ENCODE data around the gene YPEL2.
"Not testable (repeated sequence)": the region's sequence is repeated elsewhere in the genome, so short reads cannot be mapped to it uniquely, and the experiment has no call there.

Gene YPEL2

GRCh38 chr17:59374612-59375011 is 43.2 kb downstream of the YPEL2 start:
- Mint-ChIP-seq H3K4me3 (peak overlapping the region; percentile 5), H3K27me3 (no peaks in the 10 kb centered on the region), H3K27ac (peak overlapping the region; percentile 79), H3K36me3 (peaks cover 10% of the 10 kb centered on the region), H3K4me1 (peaks cover 78% of the 10 kb centered on the region), H3K9me3 (no peaks in the 10 kb centered on the region)
- no peak for ATAC-seq

GRCh38 chr17:59375857-59376256 is 44.4 kb downstream of the YPEL2 start:
- peak; percentile 52 for ATAC-seq
- no peak overlapping the region for H3K4me3 Mint-ChIP-seq
- no peaks in the 10 kb centered on the region for H3K27me3 Mint-ChIP-seq
- H3K9me3 Mint-ChIP-seq = no peaks in the 10 kb centered on the region
- H3K27ac Mint-ChIP-seq = peak overlapping the region; percentile 79
- H3K4me1 Mint-ChIP-seq = peaks cover 77% of the 10 kb centered on the region
- peaks cover 10% of the 10 kb centered on the region for H3K36me3 Mint-ChIP-seq

DNA sequence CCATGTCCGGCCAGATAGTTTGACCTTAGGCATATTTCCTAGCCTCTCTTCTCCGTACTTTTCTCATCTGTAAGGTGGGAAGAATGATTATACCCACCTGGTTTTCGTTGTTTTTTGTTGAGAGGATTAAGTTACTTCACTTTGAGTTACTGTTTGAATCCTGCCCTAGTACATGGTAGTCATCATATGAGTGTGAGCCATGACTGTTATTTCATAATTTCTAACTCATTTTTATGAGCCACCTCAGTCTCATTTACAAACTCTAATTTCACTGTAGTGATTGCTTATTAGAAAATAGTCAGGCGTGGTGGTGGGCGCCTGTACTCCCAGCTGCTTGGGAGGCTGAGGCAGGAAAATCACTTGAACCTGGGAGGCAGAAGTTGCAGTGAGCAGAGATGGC is 45.1 kb downstream of the YPEL2 start:
- ATAC-seq = no peak
- Mint-ChIP-seq H3K4me3 (no peak overlapping the region), H3K27ac (peak overlapping the region; percentile 79), H3K36me3 (peaks cover 10% of the 10 kb centered on the region), H3K27me3 (no peaks in the 10 kb centered on the region), H3K9me3 (no peaks in the 10 kb centered on the region), H3K4me1 (peaks cover 75% of the 10 kb centered on the region)

DNA sequence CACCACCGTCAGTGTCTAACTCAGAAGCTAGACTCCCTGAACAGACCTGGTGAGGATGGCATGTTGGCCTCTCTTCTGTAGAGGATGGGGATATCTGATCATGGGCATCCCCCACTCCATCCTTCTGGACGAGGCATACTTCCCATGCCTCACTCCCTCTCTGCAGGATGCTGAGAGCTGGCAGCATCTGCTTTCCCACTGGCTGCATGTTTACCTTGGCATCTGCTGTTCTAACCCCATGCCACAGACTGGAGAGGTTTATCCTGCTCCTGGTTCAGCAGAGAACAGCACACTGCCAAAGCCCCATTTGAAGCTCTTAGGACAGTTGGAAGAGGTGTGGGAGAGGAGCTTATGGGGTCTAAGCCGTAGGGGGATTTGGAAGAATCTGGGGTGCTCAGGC is 46.0 kb downstream of the YPEL2 start:
- H3K27ac Mint-ChIP-seq = no peak overlapping the region
- peaks cover 10% of the 10 kb centered on the region for H3K36me3 Mint-ChIP-seq
- no peak overlapping the region for H3K4me3 Mint-ChIP-seq
- H3K9me3 Mint-ChIP-seq = no peaks in the 10 kb centered on the region
- no peak for ATAC-seq
- peaks cover 72% of the 10 kb centered on the region for H3K4me1 Mint-ChIP-seq
- no peaks in the 10 kb centered on the region for H3K27me3 Mint-ChIP-seq

- Mint-ChIP-seq H3K9me3 (no peaks in the 10 kb centered on the region), H3K27me3 (no peaks in the 10 kb centered on the region), H3K27ac (no peak overlapping the region), H3K36me3 (peaks cover 10% of the 10 kb centered on the region), H3K4me1 (peaks cover 59% of the 10 kb centered on the region), H3K4me3 (no peak overlapping the region)
- no peak for ATAC-seq
Measured at GRCh38 chr17:59378675-59379074, 47.2 kb downstream of the YPEL2 start.

- H3K4me1 Mint-ChIP-seq = peaks cover 41% of the 10 kb centered on the region
- H3K27ac Mint-ChIP-seq = peak overlapping the region; percentile 22
- H3K9me3 Mint-ChIP-seq = no peaks in the 10 kb centered on the region
- ATAC-seq = no peak
- no peaks in the 10 kb centered on the region for H3K27me3 Mint-ChIP-seq
- no peak overlapping the region for H3K4me3 Mint-ChIP-seq
- peaks cover 10% of the 10 kb centered on the region for H3K36me3 Mint-ChIP-seq
Measured at GRCh38 chr17:59380474-59380873, 49.0 kb downstream of the YPEL2 start.

DNA sequence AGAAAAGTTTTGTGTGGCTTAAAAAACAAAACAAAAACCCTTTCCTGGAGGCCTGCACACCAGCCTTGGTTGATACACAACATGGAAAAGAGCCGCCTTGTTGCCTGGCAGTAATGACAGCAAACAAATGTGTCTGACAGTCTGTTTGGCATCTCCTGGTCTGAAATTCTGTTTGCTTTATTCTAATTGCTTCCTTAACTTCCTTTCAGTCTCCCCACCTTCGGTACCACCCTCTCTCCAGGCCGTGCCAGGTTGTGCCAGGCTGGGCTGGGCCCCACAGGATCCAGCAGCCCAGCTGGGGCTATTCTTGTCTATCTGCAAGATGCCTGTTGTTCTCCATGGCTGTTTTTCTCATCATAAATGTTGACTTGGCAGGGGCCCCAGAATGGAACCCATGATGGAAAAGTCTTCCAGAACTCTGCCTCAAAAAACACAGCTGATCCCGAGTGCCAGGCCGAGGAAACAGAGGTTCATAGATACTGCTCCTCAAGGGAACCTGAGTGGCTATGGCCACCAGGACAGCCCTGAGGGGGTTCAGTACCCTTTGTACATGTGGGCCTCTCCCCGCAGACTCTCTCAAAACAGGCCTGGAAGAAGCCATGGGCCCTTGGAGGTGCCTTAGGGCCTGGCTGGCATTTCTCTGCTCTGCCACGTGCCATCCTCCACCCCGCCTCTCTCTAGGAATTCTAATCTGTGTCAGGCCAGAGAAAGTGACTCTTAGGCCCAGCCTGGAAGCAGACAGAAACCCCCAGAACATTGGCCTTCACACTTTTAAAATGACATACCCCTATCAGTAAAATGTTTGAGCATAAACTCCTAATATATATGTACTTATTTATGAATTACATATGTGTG is 50.5 kb downstream of the YPEL2 start:
- H3K4me3 Mint-ChIP-seq = no peak overlapping the region
- peaks cover 29% of the 10 kb centered on the region for H3K4me1 Mint-ChIP-seq
- no peak overlapping the region for H3K27ac Mint-ChIP-seq
- no peaks in the 10 kb centered on the region for H3K9me3 Mint-ChIP-seq
- peaks cover 10% of the 10 kb centered on the region for H3K36me3 Mint-ChIP-seq
- no peaks in the 10 kb centered on the region for H3K27me3 Mint-ChIP-seq
- ATAC-seq = no peak

DNA sequence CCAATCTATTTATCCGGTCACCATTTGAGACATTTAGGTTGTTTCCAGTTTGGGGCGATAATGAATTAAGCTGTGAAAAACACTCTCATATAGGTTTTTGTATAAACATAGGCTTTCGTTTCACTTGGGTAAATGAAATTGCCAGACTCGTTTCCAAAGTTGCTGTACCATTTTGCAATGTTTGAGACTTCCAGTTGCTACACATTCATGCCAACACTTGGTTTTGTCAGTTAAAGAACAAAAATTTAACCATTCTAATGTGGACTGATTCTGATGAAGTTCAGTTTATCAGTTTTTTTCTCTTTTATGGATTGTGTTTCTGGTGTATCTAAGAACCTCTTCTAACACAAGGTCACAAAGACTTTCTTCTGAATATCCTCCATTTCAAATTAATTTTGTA is 52.4 kb downstream of the YPEL2 start:
- H3K27ac Mint-ChIP-seq = no peak overlapping the region
- H3K9me3 Mint-ChIP-seq = no peaks in the 10 kb centered on the region
- no peaks in the 10 kb centered on the region for H3K27me3 Mint-ChIP-seq
- no peak for ATAC-seq
- peaks cover 19% of the 10 kb centered on the region for H3K4me1 Mint-ChIP-seq
- peaks cover 4% of the 10 kb centered on the region for H3K36me3 Mint-ChIP-seq
- no peak overlapping the region for H3K4me3 Mint-ChIP-seq

DNA sequence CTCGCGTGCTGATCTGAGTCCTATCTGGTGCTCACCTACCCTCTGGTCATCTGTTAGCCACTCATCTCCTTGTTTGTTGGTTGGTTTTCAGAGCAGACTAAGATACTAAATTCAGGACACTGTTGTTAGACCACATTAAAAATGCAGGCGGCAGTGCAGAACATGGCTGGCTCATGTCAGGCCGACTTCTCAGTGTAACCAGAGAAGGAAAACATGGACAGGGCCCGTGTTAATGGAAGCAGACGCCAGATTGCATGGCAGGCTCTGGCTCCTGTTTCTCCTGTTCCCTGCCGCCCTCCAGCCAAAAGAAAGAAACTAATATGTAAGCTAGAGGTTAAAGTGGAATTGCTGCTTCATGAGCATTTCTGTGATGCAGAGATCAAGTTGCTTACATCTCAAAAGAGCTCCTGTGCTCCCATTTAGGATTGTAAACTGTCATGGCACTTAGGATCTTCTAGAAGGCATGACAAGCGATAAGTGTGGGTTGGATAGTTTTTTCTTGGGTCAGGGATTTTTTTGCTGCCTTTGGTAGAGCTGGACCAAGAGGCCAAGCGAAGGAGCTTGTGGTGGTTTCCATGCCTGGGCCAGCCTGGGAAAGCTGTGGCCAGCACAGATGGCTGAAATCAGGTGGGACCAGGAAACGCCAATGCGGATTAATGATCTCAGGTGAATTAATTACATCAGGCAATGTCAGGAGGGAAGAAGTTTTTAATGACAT is 56.1 kb downstream of the YPEL2 start:
- H3K27me3 Mint-ChIP-seq = no peaks in the 10 kb centered on the region
- H3K9me3 Mint-ChIP-seq = no peaks in the 10 kb centered on the region
- H3K4me1 Mint-ChIP-seq = no peaks in the 10 kb centered on the region
- H3K4me3 Mint-ChIP-seq = no peak overlapping the region
- no peak overlapping the region for H3K27ac Mint-ChIP-seq
- H3K36me3 Mint-ChIP-seq = peaks cover 5% of the 10 kb centered on the region
- ATAC-seq = no peak

DNA sequence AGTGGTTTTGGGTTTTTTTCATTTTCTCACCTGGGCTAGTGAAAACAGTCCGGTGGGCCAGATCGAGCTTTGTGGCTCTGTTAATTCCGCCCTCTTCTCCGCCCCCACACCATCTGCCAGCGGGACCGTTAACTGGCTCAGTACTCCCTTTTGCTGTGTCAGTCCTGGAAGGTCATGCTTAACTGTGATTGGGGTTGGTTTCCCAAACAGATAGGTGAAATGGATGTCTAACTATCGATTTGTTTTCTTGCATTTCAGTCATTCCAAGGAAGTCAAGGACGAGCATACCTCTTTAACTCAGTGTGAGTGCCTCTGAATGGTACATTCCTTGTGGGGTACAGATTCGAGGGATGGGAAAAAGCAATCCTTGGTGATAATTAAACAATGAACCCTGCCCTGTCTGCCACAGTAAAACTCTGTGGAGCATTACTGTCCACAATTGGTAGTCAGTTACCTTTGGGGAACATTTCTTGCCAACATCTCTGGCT is 56.7 kb downstream of the YPEL2 start:
- Mint-ChIP-seq H3K4me1 (no peaks in the 10 kb centered on the region), H3K27me3 (no peaks in the 10 kb centered on the region), H3K9me3 (no peaks in the 10 kb centered on the region), H3K36me3 (peaks cover 5% of the 10 kb centered on the region), H3K27ac (no peak overlapping the region), H3K4me3 (no peak overlapping the region)
- no peak for ATAC-seq

DNA sequence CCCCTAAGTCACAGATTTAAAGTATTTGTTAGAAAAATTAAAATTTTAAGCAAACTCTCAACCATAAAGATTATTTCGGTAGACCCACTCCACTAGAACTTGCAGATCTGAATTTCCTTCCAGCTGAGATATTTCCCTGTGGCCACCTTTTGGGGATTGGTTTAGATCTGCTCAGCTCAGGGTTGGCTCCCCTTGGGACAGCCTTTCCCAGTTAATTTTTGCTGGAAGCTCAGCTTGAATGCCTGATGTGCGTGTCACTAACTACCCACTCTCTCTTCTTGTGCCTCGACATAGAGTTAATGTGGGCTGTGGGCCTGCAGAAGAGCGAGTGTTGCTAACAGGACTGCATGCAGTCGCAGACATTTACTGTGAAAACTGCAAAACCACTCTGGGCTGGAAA is 57.6 kb downstream of the YPEL2 start:
- no peak for ATAC-seq
- no peaks in the 10 kb centered on the region for H3K4me1 Mint-ChIP-seq
- no peaks in the 10 kb centered on the region for H3K9me3 Mint-ChIP-seq
- H3K27me3 Mint-ChIP-seq = no peaks in the 10 kb centered on the region
- H3K36me3 Mint-ChIP-seq = peaks cover 5% of the 10 kb centered on the region
- H3K27ac Mint-ChIP-seq = no peak overlapping the region
- no peak overlapping the region for H3K4me3 Mint-ChIP-seq

DNA sequence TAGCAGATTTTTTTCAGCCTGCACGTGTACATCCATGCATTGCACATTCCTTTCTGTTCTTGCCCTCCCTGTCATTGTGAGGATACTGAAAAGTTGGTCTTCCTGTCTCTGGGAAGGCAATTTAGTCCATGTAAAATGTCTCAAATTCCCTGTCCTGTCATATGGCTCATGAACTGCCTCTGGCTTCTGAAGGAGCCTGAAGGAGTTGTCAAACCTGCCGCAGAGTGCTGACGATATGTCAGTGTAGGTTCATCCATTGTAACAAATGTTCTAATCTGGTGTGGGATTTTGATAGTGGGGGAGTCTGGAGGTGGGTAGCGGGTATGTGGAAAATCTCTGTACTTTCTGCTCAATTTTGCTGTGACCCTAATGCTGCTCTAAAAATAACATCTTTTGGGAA is 59.6 kb downstream of the YPEL2 start:
- no peak for ATAC-seq
- Mint-ChIP-seq H3K27me3 (no peaks in the 10 kb centered on the region), H3K9me3 (no peaks in the 10 kb centered on the region), H3K4me1 (no peaks in the 10 kb centered on the region), H3K36me3 (peaks cover 6% of the 10 kb centered on the region), H3K27ac (no peak overlapping the region), H3K4me3 (no peak overlapping the region)

DNA sequence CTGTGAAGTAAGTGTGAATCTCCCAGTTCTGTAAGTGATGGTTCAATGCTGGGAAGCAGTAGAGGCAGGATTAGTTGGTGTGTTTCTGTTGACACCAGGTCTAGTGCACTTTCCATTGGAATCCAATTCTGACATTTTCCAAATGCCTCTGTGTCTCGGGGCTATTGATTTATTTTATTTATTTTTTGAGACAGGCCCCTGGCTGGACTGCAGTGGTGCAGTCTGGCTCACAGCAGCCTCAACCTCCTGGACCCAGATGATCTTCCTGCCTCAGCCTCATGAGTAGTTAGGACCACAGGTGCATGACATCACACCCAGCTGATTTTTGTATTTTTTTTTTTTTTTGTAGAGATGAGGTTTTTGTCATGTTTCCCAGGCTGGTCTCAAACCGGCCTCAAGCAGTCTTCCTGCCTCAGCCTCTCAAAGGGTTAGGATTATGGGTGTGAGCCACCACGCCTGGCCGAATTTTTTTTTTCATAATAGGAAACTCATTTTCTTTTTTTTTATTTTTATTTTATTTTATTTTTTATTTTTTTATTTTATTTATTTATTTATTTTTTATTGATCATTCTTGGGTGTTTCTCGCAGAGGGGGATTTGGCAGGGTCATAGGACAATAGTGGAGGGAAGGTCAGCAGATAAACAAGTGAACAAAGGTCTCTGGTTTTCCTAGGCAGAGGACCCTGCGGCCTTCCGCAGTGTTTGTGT is 61.7 kb downstream of the YPEL2 start:
- ATAC-seq = no peak
- H3K4me3 Mint-ChIP-seq = no peak overlapping the region
- no peaks in the 10 kb centered on the region for H3K9me3 Mint-ChIP-seq
- no peaks in the 10 kb centered on the region for H3K4me1 Mint-ChIP-seq
- no peaks in the 10 kb centered on the region for H3K27me3 Mint-ChIP-seq
- H3K27ac Mint-ChIP-seq = no peak overlapping the region
- peaks cover 20% of the 10 kb centered on the region for H3K36me3 Mint-ChIP-seq

- H3K9me3 Mint-ChIP-seq, H3K27me3 Mint-ChIP-seq, H3K27ac Mint-ChIP-seq, H3K4me3 Mint-ChIP-seq, H3K4me1 Mint-ChIP-seq, ATAC-seq: not testable (repeated sequence)
- H3K36me3 Mint-ChIP-seq = peaks cover 20% of the 10 kb centered on the region
Measured at GRCh38 chr17:59393742-59394410, 62.4 kb downstream of the YPEL2 start.

All from stimulated activated memory B cell treated with anti-CD40 and anti-IgM and Interleukin-4, amounts not matched to agents 10 μg/mL and 1 μg/mL and 100 μg/mL, for 72 hours (primary cell).